ENCODE data around the gene PMM2.

DNA sequence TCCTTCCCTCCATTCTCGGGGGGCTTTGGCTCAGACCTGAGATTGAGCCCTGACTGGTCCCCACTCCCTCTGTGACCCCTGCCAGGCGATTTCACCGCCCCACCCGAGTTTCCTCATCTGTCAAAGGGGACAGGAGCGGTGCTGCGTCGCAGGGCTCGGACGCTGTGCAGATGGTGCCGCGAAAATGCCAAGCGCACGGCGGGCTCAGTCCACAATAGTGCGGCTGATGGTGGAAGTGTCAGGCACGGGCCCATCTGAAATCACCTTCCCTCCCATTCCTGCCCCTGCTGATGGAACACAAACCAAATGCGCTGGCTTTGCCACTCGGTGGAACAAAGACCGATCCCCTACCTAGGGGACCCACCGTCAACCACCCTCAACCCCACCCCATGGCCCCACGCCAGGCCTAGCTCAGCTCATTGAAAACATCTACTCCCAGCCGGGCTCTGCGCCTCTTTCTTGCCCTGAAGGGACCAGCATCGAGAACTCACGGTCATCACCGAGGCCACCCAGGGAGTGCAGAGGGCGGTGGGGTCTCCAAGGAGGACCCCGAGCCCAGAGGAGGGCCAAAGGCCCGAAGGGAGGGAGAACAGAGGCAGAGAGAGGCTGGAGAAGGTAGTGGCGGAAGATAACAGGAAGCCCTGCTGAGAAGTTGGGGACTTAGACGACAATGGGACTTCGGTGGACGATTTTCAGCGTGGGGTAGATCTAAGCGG is 69.7 kb downstream of the PMM2 start:
- TF ChIP-seq, protein P1, sequence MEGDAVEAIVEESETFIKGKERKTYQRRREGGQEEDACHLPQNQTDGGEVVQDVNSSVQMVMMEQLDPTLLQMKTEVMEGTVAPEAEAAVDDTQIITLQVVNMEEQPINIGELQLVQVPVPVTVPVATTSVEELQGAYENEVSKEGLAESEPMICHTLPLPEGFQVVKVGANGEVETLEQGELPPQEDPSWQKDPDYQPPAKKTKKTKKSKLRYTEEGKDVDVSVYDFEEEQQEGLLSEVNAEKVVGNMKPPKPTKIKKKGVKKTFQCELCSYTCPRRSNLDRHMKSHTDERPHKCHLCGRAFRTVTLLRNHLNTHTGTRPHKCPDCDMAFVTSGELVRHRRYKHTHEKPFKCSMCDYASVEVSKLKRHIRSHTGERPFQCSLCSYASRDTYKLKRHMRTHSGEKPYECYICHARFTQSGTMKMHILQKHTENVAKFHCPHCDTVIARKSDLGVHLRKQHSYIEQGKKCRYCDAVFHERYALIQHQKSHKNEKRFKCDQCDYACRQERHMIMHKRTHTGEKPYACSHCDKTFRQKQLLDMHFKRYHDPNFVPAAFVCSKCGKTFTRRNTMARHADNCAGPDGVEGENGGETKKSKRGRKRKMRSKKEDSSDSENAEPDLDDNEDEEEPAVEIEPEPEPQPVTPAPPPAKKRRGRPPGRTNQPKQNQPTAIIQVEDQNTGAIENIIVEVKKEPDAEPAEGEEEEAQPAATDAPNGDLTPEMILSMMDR (IDR thresholded peaks at IDR 0.05; ENCODE audit: poor library complexity) = no peak
- TF ChIP-seq EZH2 (IDR thresholded peaks at IDR 0.05; ENCODE audit: borderline replicate concordance) (no peak), EZH2phosphoT487 (IDR thresholded peaks at IDR 0.05; ENCODE audit: low read depth, severe bottlenecking, unreplicated experiment) (no peak)

Data from hepatocyte (in vitro differentiated cells).